ENCODE data around the gene DNAH17. TPM values are rescaled to one million over a fixed set of nuclear protein-coding genes. Genes with fewer than 3 reads are reported as not detected.

DNAH17 gene
- total RNA-seq, 1 donor from 2014 or later, result not detected

- Histone ChIP-seq H3K27ac (replicated peaks) (peak overlapping the region; percentile 84), H3K27me3 (ENCODE audit: low read depth) (no peaks in the 10 kb centered on the region), H3K4me1 (peaks cover 86% of the 10 kb centered on the region)
Measured at GRCh38 chr17:78390241-78391050, 186.8 kb downstream of the DNAH17 start.

GRCh38 chr17:78387977-78388941 lies 188.9 kb downstream of the DNAH17 start:
- H3K4me1 ChIP-seq, result peaks cover 95% of the 10 kb centered on the region
- peak overlapping the region; percentile 20 for H3K4me3 ChIP-seq
- TF ChIP-seq CTCF (IDR thresholded peaks at IDR 0.05; ENCODE audit: borderline replicate concordance), result no peak
- peaks cover 6% of the 10 kb centered on the region for H3K36me3 ChIP-seq
- no peaks in the 10 kb centered on the region for H3K9me3 ChIP-seq (replicated peaks)
- intact Hi-C loops (cut with micrococcal nuclease), result no loop called here
- peak; percentile 43 for DNase-seq
- peak overlapping the region; percentile 84 for H3K27ac ChIP-seq (replicated peaks)
- no peaks in the 10 kb centered on the region for H3K27me3 ChIP-seq (ENCODE audit: low read depth)

More at GRCh38 chr17:78390241-78391050, 186.8 kb downstream of the DNAH17 start:
- Histone ChIP-seq H3K9me3 (replicated peaks) (no peaks in the 10 kb centered on the region), H3K36me3 (peaks cover 15% of the 10 kb centered on the region), H3K4me3 (no peak overlapping the region)
- DNase-seq, result no peak
- no peak for TF ChIP-seq CTCF (IDR thresholded peaks at IDR 0.05; ENCODE audit: borderline replicate concordance)
- intact Hi-C loops (cut with micrococcal nuclease), result no loop called here

GRCh38 chr17:78384479-78385175 lies 192.6 kb downstream of the DNAH17 start:
- Histone ChIP-seq H3K36me3 (peaks cover 9% of the 10 kb centered on the region), H3K27ac (replicated peaks) (peak overlapping the region; percentile 74), H3K4me1 (peaks cover 100% of the 10 kb centered on the region), H3K27me3 (ENCODE audit: low read depth) (no peaks in the 10 kb centered on the region), H3K9me3 (replicated peaks) (no peaks in the 10 kb centered on the region), H3K4me3 (no peak overlapping the region)
- intact Hi-C loops (cut with micrococcal nuclease), result no loop called here
- TF ChIP-seq CTCF (IDR thresholded peaks at IDR 0.05; ENCODE audit: borderline replicate concordance), result no peak
- DNase-seq, result no peak

- intact Hi-C loops (cut with micrococcal nuclease), result no loop called here
- H3K36me3 ChIP-seq, result peaks cover 9% of the 10 kb centered on the region
- peaks cover 100% of the 10 kb centered on the region for H3K4me1 ChIP-seq
Measured at GRCh38 chr17:78383725-78384471, 193.3 kb downstream of the DNAH17 start.

More at GRCh38 chr17:78383725-78384471, 193.3 kb downstream of the DNAH17 start:
- Histone ChIP-seq H3K9me3 (replicated peaks) (no peaks in the 10 kb centered on the region), H3K27me3 (ENCODE audit: low read depth) (no peaks in the 10 kb centered on the region), H3K27ac (replicated peaks) (peak overlapping the region; percentile 74), H3K4me3 (no peak overlapping the region)
- no peak for TF ChIP-seq CTCF (IDR thresholded peaks at IDR 0.05; ENCODE audit: borderline replicate concordance)
- DNase-seq, result peak; percentile 68
